ENCODE data around the gene D2HGDH.

DNA sequence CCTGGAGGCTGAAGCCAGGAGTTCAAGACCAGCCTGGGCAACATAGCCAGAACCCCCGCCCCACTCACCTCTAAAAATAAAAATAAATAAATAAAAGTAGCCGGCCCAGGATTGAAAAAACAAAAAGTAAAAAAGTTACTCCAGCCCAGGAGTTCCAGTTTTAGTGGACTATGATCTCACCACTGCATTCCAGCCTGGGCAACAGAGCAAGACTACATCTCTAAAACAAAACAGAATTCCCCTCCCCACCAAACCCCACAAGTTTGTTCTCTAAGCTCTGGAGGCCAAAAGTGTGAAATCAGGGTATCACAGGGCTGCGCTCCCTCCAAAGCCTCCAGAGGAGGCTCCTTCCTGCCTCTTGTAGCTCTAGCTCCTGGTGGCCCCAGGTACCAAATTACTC, 1.7 kb downstream of the D2HGDH start:
- TF ChIP-seq NFRKB (IDR thresholded peaks at IDR 0.05) (no peak), SP1 (IDR thresholded peaks at IDR 0.05) (no peak)
